Right renal cortex interstitium (tissue), 3 donors: Measurements from ENCODE around the gene IGSF3. TPM values are rescaled to one million over a fixed set of nuclear protein-coding genes. Genes with fewer than 3 reads are reported as not detected.
"Not testable (repeated sequence)": the region's sequence is repeated elsewhere in the genome, so short reads cannot be mapped to it uniquely, and the experiment has no call there.

ENCODE experiments used
- DNase-seq, 3 donors: peaks; one replicate each; pipeline ENCODE4 v3.0.0-alpha.2; 2013; ENCODE audit warnings: low read depth in 3 of 3, low spot score in 2 of 3
- polyA plus RNA-seq, 3 donors: library from polyadenylated mRNA; unstranded; fragments of 120-200 nt; gene quantifications; one replicate each; pipeline ENCODE4 v1.2.1, GENCODE V29; 2013; ENCODE audit not compliant: insufficient read length in 3 of 3

IGSF3 gene
- polyA plus RNA-seq, 3 donors: 28.7 to 30.4 (median 29.7) TPM

- not testable (repeated sequence) for DNase-seq
Observed at GRCh38 chr1:116631996-116632925, 35.3 kb downstream of the IGSF3 start.

- not testable (repeated sequence) for DNase-seq
Observed at GRCh38 chr1:116631554-116631953, 36.0 kb downstream of the IGSF3 start.

GRCh38 chr1:116630057-116630456 lies 37.5 kb downstream of the IGSF3 start:
- not testable (repeated sequence) for DNase-seq

- DNase-seq: not testable (repeated sequence)
Observed at GRCh38 chr1:116629441-116629840, 38.1 kb downstream of the IGSF3 start.

- no peak for DNase-seq
Observed at GRCh38 chr1:116628448-116628847, 39.1 kb downstream of the IGSF3 start.

- not testable (repeated sequence) for DNase-seq
Observed at GRCh38 chr1:116627357-116627756, 40.2 kb downstream of the IGSF3 start.

GRCh38 chr1:116626915-116627314 lies 40.6 kb downstream of the IGSF3 start:
- DNase-seq: not testable (repeated sequence)

- DNase-seq: not testable (repeated sequence)
Observed at GRCh38 chr1:116625155-116625554, 42.4 kb downstream of the IGSF3 start.

- DNase-seq: no peak
Observed at GRCh38 chr1:116624040-116624439, 43.5 kb downstream of the IGSF3 start.

- DNase-seq: not testable (repeated sequence)
Observed at GRCh38 chr1:116622496-116622895, 45.0 kb downstream of the IGSF3 start.

GRCh38 chr1:116621756-116622155 lies 45.8 kb downstream of the IGSF3 start:
- DNase-seq: not testable (repeated sequence)

- not testable (repeated sequence) for DNase-seq
Observed at GRCh38 chr1:116620392-116620791, 47.1 kb downstream of the IGSF3 start.

- not testable (repeated sequence) for DNase-seq
Observed at GRCh38 chr1:116619106-116619505, 48.4 kb downstream of the IGSF3 start.

GRCh38 chr1:116617808-116618207 lies 49.7 kb downstream of the IGSF3 start:
- not testable (repeated sequence) for DNase-seq

- not testable (repeated sequence) for DNase-seq
Observed at GRCh38 chr1:116613825-116614224, 53.7 kb downstream of the IGSF3 start.

GRCh38 chr1:116609801-116610371 lies 57.6 kb downstream of the IGSF3 start:
- DNase-seq: not testable (repeated sequence)

GRCh38 chr1:116608841-116609240 lies 58.7 kb downstream of the IGSF3 start:
- DNase-seq: not testable (repeated sequence)

GRCh38 chr1:116608151-116608550 lies 59.4 kb downstream of the IGSF3 start:
- DNase-seq: not testable (repeated sequence)

- DNase-seq: not testable (repeated sequence)
Observed at GRCh38 chr1:116607463-116607862, 60.1 kb downstream of the IGSF3 start.

- DNase-seq: not testable (repeated sequence)
Observed at GRCh38 chr1:116606067-116606466, 61.5 kb downstream of the IGSF3 start.

GRCh38 chr1:116605315-116605714 lies 62.2 kb downstream of the IGSF3 start:
- DNase-seq: no peak

- not testable (repeated sequence) for DNase-seq
Observed at GRCh38 chr1:116604408-116604807, 63.1 kb downstream of the IGSF3 start.
